ENCODE results near the gene MPZL3.

DNA sequence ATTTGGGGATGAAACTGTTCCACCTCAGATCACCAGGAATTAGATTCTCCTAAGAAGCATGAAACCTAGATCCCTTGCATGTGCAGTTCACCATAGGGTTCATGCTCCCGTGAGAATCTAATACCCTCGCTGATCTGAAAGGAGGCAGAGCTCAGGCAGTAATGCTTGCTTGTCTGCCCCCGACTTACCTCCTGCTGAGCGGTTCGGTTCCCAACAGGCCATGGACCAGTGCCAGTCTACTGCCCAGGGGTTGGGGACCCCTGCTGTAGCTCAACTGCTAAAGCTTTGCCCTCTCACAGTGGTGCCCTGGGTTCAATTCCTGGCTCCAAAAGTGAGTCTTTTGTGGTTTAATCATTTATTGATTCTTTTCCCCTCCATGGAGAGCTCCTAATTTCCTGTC, 30.7 kb downstream of the MPZL3 start:
- TF ChIP-seq, protein P1, sequence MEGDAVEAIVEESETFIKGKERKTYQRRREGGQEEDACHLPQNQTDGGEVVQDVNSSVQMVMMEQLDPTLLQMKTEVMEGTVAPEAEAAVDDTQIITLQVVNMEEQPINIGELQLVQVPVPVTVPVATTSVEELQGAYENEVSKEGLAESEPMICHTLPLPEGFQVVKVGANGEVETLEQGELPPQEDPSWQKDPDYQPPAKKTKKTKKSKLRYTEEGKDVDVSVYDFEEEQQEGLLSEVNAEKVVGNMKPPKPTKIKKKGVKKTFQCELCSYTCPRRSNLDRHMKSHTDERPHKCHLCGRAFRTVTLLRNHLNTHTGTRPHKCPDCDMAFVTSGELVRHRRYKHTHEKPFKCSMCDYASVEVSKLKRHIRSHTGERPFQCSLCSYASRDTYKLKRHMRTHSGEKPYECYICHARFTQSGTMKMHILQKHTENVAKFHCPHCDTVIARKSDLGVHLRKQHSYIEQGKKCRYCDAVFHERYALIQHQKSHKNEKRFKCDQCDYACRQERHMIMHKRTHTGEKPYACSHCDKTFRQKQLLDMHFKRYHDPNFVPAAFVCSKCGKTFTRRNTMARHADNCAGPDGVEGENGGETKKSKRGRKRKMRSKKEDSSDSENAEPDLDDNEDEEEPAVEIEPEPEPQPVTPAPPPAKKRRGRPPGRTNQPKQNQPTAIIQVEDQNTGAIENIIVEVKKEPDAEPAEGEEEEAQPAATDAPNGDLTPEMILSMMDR (IDR thresholded peaks at IDR 0.05), result no peak
- TF ChIP-seq POLR2A (IDR thresholded peaks at IDR 0.05), result no peak
